Neural cell (in vitro differentiated cells): ENCODE data around the gene FGF1. TPM values are rescaled to one million over a fixed set of nuclear protein-coding genes. Genes with fewer than 3 reads are reported as not detected.

ENCODE experiments used
- H2AFZ ChIP-seq: fragments of 200-600, 300-800 bp; sonication (generic), shearing (Covaris generic); 2 replicates; pipeline ENCODE4 v1.6.0; 2014; ENCODE audit warnings: low read depth, mild to moderate bottlenecking, antibody characterized with exemption, low read length, moderate library complexity
- H3F3A ChIP-seq: fragments of 200-600 bp; shearing (Covaris generic); 2 replicates; pipeline ENCODE4 v1.6.1; 2016; ENCODE audit warnings: mild to moderate bottlenecking, moderate library complexity, mixed read lengths, antibody characterized with exemption, low read length; ENCODE audit not compliant: insufficient read depth, poor library complexity, severe bottlenecking
- H3K27ac ChIP-seq: fragments of 200-600, 300-800 bp; sonication (generic), shearing (Covaris generic); 2 replicates; pipeline ENCODE4 v1.5.1; 2014; ENCODE audit warnings: mild to moderate bottlenecking, low read length, moderate library complexity
- H3K27me3 ChIP-seq: fragments of 300-800, 200-600 bp; sonication (generic), shearing (Covaris generic); 2 replicates; pipeline ENCODE4 v1.6.0; 2014; ENCODE audit warnings: mild to moderate bottlenecking, low read depth, low read length, moderate library complexity; ENCODE audit not compliant: insufficient read depth
- H3K36me3 ChIP-seq: fragments of 300-800, 200-600 bp; sonication (generic), shearing (Covaris generic); 2 replicates; pipeline ENCODE4 v1.5.1; 2014; ENCODE audit warnings: mild to moderate bottlenecking, antibody characterized with exemption, low read length, moderate library complexity; ENCODE audit not compliant: insufficient read depth
- H3K4me2 ChIP-seq: fragments of 300-800, 200-600 bp; sonication (generic), shearing (Covaris generic); 2 replicates; pipeline ENCODE4 v1.6.0; 2014; ENCODE audit warnings: mild to moderate bottlenecking, low read length
- H3K4me3 ChIP-seq: fragments of 300-800, 200-600 bp; sonication (generic), shearing (Covaris generic); 2 replicates; pipeline ENCODE4 v1.5.1; 2014; ENCODE audit warnings: mild to moderate bottlenecking, low read length, moderate library complexity
- H3K79me2 ChIP-seq: fragments of 200-600 bp; shearing (Covaris generic); replicated peaks from 2 replicates; pipeline ENCODE4 v1.6.0; 2014; ENCODE audit warnings: mild to moderate bottlenecking, low read length, moderate library complexity; ENCODE audit not compliant: insufficient read depth
- H3K9ac ChIP-seq: fragments of 300-800, 200-600 bp; sonication (generic), shearing (Covaris generic); 2 replicates; pipeline ENCODE4 v1.6.1; 2016; ENCODE audit warnings: mild to moderate bottlenecking, low read length, mixed read lengths
- H3K9me2 ChIP-seq: fragments of 200-600 bp; shearing (Covaris generic); 2 replicates; pipeline ENCODE4 v1.6.1; 2016; ENCODE audit warnings: mild to moderate bottlenecking, low read length, mixed read lengths; ENCODE audit not compliant: insufficient read depth
- H3K9me3 ChIP-seq: fragments of 200-600, 300-800 bp; sonication (generic), shearing (Covaris generic); 2 replicates; pipeline ENCODE4 v1.6.1; 2016; ENCODE audit warnings: mild to moderate bottlenecking, mixed run types, low read length, moderate library complexity, mixed read lengths
- H4K20me1 ChIP-seq: fragments of 200-600 bp; shearing (Covaris generic); 2 replicates; pipeline ENCODE4 v1.6.1; 2016; ENCODE audit warnings: mild to moderate bottlenecking, mixed run types; ENCODE audit not compliant: insufficient read depth
- EP300 ChIP-seq: fragments of 450-650 bp; conservative IDR thresholded peaks from 2 replicates; pipeline ENCODE4 v1.6.1; 2014; ENCODE audit warnings: antibody characterized with exemption, mild to moderate bottlenecking, moderate library complexity; ENCODE audit not compliant: poor library complexity, severe bottlenecking
- EZH2 ChIP-seq: fragments of 200-600, 300-800 bp; shearing (Covaris generic), sonication (generic); IDR thresholded peaks from 2 replicates; pipeline ENCODE4 v1.6.1; 2014; ENCODE audit warnings: antibody characterized with exemption, low read length, borderline replicate concordance, mild to moderate bottlenecking; ENCODE audit not compliant: insufficient read depth, poor library complexity, severe bottlenecking
- MXI1 ChIP-seq: fragments of 450-650 bp; conservative IDR thresholded peaks from 2 replicates; pipeline ENCODE4 v1.6.1; 2014; ENCODE audit warnings: antibody characterized with exemption, mild to moderate bottlenecking; ENCODE audit not compliant: poor library complexity, severe bottlenecking
- POLR2AphosphoS5 ChIP-seq: IDR thresholded peaks from 2 replicates; pipeline ENCODE4 v1.6.1; 2012
- RAD21 ChIP-seq: fragments of 450-650 bp; conservative IDR thresholded peaks from 2 replicates; pipeline ENCODE4 v1.6.1; 2014; ENCODE audit warnings: antibody characterized with exemption, mild to moderate bottlenecking, moderate library complexity
- SMC3 ChIP-seq: fragments of 450-650 bp; conservative IDR thresholded peaks from 2 replicates; pipeline ENCODE4 v1.6.1; 2014; ENCODE audit warnings: antibody characterized with exemption, mild to moderate bottlenecking, moderate library complexity; ENCODE audit not compliant: poor library complexity
- TAF1 ChIP-seq: IDR thresholded peaks from 2 replicates; pipeline ENCODE4 v1.6.1; 2012; ENCODE audit warnings: low read depth
- polyA plus RNA-seq: library from polyadenylated mRNA; depleted of rRNA; stranded (reverse); fragments of >200 nt; gene quantifications from 2 replicates; pipeline ENCODE4 v1.2.3, GENCODE V29; 2014
- TF ChIP-seq, protein P1 (sequence below): fragments of 450-650 bp; IDR thresholded peaks from 2 replicates; pipeline ENCODE4 v1.5.1; 2014; ENCODE audit warnings: antibody characterized with exemption, mild to moderate bottlenecking, moderate library complexity; ENCODE audit not compliant: poor library complexity, severe bottlenecking
- TF ChIP-seq, protein P2 (sequence below): IDR thresholded peaks from 2 replicates; pipeline ENCODE4 v1.6.1; 2012; ENCODE audit warnings: borderline replicate concordance

The FGF1 gene
- polyA plus RNA-seq, 1 donor from 2014 or later, result not detected

DNA sequence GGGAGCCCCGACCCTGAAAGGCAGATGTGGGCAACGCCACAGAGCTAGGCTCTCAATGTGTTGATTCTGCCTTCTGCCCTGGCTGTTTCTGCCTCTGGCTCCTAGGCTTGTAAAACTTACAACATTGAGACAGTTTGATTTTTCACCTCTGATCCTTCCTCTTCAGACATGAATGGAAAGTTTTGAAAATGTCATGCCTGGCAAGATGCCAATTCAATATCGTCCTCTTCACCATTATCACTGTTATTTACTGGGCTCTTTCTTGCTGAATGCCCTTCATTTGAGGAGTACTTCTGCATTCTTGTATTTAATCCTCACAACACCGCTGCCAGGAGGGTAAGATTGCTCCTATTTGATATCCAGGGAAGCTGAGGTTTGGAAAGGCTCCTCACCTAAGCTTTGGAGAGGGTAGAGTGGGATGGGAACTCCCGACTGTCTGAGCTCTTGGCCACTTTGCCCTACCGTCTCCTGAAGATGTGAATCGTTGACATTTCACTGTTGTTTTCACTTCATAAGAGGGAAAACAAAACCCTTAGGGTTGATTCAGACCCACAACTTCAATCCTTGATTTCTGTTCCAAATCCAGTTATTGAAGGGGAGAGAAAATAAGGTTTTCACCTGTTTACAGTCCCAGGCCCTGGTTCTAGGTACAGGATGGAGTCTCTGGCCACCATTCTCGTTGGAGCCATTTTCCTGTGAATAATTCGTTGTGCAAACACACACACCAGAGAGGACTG lies 12.7 kb upstream of the FGF1 start:
- Histone ChIP-seq H3K9me3 (no peaks in the 10 kb centered on the region), H3K27ac (no peak overlapping the region), H3F3A (no peaks in the 10 kb centered on the region), H3K79me2 (no peaks in the 10 kb centered on the region), H3K9me2 (no peaks in the 10 kb centered on the region), H3K4me2 (no peak overlapping the region), H2AFZ (no peak overlapping the region), H3K9ac (no peak overlapping the region), H3K4me3 (no peak overlapping the region), H3K27me3 (no peaks in the 10 kb centered on the region), H3K36me3 (no peaks in the 10 kb centered on the region), H4K20me1 (no peaks in the 10 kb centered on the region)
- TF ChIP-seq MXI1, result no peak
- TF ChIP-seq, protein P1, sequence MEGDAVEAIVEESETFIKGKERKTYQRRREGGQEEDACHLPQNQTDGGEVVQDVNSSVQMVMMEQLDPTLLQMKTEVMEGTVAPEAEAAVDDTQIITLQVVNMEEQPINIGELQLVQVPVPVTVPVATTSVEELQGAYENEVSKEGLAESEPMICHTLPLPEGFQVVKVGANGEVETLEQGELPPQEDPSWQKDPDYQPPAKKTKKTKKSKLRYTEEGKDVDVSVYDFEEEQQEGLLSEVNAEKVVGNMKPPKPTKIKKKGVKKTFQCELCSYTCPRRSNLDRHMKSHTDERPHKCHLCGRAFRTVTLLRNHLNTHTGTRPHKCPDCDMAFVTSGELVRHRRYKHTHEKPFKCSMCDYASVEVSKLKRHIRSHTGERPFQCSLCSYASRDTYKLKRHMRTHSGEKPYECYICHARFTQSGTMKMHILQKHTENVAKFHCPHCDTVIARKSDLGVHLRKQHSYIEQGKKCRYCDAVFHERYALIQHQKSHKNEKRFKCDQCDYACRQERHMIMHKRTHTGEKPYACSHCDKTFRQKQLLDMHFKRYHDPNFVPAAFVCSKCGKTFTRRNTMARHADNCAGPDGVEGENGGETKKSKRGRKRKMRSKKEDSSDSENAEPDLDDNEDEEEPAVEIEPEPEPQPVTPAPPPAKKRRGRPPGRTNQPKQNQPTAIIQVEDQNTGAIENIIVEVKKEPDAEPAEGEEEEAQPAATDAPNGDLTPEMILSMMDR, result no peak
- TF ChIP-seq, protein P2, sequence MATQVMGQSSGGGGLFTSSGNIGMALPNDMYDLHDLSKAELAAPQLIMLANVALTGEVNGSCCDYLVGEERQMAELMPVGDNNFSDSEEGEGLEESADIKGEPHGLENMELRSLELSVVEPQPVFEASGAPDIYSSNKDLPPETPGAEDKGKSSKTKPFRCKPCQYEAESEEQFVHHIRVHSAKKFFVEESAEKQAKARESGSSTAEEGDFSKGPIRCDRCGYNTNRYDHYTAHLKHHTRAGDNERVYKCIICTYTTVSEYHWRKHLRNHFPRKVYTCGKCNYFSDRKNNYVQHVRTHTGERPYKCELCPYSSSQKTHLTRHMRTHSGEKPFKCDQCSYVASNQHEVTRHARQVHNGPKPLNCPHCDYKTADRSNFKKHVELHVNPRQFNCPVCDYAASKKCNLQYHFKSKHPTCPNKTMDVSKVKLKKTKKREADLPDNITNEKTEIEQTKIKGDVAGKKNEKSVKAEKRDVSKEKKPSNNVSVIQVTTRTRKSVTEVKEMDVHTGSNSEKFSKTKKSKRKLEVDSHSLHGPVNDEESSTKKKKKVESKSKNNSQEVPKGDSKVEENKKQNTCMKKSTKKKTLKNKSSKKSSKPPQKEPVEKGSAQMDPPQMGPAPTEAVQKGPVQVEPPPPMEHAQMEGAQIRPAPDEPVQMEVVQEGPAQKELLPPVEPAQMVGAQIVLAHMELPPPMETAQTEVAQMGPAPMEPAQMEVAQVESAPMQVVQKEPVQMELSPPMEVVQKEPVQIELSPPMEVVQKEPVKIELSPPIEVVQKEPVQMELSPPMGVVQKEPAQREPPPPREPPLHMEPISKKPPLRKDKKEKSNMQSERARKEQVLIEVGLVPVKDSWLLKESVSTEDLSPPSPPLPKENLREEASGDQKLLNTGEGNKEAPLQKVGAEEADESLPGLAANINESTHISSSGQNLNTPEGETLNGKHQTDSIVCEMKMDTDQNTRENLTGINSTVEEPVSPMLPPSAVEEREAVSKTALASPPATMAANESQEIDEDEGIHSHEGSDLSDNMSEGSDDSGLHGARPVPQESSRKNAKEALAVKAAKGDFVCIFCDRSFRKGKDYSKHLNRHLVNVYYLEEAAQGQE, result no peak

DNA sequence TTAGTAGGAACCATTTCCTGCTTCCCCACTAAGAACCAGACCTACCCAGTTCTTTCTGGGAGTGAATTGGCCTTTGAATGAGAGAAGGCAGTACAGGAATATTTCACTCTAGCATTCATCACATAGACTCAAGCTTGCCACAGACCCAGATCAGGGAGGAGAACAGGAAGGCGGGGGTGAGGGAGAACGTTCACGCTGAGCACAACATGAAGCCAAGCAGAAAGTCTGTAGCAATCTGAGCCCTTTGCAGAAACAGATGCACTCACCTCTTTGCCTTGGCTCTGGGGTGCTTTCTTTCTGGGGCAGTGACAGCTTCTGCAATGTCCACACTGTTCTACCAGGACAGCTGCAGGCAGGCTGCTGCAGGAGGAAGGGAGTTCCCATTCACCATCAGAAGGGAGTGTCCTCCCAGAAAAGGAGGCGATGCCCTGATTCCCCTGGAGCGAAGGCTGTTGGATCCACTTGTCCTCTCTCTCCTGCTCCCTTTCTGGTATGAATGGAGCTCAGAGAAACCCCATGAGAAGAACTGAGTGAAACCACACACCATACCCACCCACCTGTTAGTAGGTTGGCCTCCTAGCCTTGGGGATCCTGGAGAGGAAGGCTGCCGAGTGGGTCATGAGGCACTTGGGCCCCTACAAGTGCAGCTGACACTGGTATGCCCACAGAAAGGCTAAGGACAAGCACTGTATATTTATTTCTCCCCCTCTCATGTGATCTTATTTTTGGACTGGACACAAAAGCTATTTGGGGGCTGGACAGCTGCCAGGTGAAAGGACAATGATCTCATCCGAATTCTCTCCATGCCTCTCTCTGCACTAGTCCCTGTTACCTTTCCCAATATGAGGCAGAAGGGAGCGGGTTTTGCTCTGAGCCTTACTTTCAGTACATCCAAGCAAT lies 11.7 kb upstream of the FGF1 start:
- no peak overlapping the region for H3K4me3 ChIP-seq
- TF ChIP-seq EZH2 (no peak), MXI1 (no peak), SMC3 (no peak), RAD21 (no peak), EP300 (no peak), TAF1 (no peak), POLR2AphosphoS5 (no peak)
- TF ChIP-seq, protein P1, result no peak
- TF ChIP-seq, protein P2, result no peak
- H3K9me2 ChIP-seq, result no peaks in the 10 kb centered on the region
- H3K9ac ChIP-seq, result no peak overlapping the region
- no peak overlapping the region for H3K27ac ChIP-seq
- H3K79me2 ChIP-seq, result no peaks in the 10 kb centered on the region
- no peak overlapping the region for H3K4me2 ChIP-seq
- H3F3A ChIP-seq, result no peaks in the 10 kb centered on the region
- H4K20me1 ChIP-seq, result no peaks in the 10 kb centered on the region
- H3K9me3 ChIP-seq, result no peaks in the 10 kb centered on the region
- no peaks in the 10 kb centered on the region for H3K36me3 ChIP-seq
- H3K27me3 ChIP-seq, result no peaks in the 10 kb centered on the region
- no peak overlapping the region for H2AFZ ChIP-seq
